ENCODE measurements around the gene DHX35. TPM values are rescaled to one million over a fixed set of nuclear protein-coding genes. Genes with fewer than 3 reads are reported as not detected.

The DHX35 gene
- total RNA-seq, 1 donor: 8.9 TPM

DNA sequence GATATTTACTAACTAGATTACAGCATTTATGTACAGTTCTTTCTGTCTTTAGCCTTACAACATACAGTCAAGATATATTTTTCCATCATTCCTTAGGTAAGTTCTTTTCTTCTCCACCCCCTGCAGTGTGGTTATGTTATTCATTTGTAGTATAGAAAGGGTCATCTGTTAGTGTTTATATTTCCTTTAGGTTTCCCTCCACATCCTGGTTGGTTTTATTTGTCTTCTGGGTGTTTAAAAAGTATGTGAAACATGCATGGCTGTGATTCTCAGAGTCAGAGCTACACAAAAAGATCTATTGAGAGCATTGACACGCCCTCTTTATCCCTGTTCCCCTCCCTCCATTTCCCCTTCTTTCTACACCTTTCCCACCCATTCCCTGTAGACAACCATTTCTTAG, 20.1 kb downstream of the DHX35 start:
- no peak overlapping the region for H3K4me3 ChIP-seq (ENCODE audit: low read depth, low read length)
- TF ChIP-seq, protein P1, sequence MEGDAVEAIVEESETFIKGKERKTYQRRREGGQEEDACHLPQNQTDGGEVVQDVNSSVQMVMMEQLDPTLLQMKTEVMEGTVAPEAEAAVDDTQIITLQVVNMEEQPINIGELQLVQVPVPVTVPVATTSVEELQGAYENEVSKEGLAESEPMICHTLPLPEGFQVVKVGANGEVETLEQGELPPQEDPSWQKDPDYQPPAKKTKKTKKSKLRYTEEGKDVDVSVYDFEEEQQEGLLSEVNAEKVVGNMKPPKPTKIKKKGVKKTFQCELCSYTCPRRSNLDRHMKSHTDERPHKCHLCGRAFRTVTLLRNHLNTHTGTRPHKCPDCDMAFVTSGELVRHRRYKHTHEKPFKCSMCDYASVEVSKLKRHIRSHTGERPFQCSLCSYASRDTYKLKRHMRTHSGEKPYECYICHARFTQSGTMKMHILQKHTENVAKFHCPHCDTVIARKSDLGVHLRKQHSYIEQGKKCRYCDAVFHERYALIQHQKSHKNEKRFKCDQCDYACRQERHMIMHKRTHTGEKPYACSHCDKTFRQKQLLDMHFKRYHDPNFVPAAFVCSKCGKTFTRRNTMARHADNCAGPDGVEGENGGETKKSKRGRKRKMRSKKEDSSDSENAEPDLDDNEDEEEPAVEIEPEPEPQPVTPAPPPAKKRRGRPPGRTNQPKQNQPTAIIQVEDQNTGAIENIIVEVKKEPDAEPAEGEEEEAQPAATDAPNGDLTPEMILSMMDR (IDR thresholded peaks at IDR 0.05; ENCODE audit: insufficient read depth, low read length): no peak
- no peak for DNase-seq (ENCODE audit: low read depth)

DNA sequence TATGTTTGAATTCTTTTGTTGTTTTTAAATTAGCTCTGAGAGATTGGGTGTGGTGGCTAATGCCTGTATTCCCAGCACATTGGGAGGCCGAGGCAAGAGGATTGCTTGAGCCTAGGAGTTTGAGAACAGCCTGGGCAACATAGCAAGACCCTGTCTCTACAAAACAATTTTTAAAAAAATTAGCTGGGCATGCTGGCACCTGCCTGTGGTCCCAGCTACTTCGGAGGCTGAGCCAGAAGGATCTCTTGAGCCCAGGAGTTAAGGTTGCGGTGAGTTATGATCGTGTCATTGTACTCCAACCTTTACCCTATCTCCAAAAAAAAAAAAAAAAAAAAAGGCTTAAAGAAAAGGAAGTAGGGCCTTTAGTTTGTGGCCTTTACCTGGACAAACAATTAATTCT, 22.9 kb downstream of the DHX35 start:
- no peak for DNase-seq (ENCODE audit: low read depth)
- H3K4me3 ChIP-seq (ENCODE audit: low read depth, low read length): no peak overlapping the region

DNA sequence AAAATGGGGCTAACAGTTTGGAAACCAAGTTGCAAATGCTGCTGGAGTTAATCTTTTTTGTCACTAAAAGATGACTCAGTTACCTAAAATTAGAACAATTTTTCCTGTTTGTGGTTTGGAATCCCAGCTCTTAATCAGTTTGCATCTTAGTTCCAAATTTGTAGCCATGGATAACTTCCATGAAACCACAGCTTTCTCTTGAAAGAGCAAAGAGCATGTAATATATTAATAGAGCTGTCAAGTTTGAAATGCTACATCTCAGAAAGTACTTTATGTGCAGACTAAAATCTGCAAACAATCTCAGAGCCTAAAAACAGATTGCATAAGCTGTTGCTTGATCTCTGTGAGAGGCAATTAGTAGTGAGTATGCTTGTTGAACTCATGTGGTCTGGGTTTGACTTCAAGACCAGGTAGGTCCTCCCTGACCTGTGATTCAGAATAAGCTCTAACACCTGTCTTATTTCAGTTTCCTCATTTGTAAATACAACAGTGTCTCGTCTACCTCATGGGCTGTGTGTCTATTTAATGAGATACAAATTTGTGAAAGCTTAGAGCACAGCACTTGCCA, 23.5 kb downstream of the DHX35 start:
- TF ChIP-seq, protein P1 (IDR thresholded peaks at IDR 0.05; ENCODE audit: insufficient read depth, low read length): no peak
- no peak overlapping the region for H3K4me3 ChIP-seq (ENCODE audit: low read depth, low read length)
- DNase-seq (ENCODE audit: low read depth): peak; percentile 94

More for the DNA sequence above, 22.9 kb downstream of the DHX35 start:
- TF ChIP-seq, protein P1 (IDR thresholded peaks at IDR 0.05; ENCODE audit: insufficient read depth, low read length): no peak

DNA sequence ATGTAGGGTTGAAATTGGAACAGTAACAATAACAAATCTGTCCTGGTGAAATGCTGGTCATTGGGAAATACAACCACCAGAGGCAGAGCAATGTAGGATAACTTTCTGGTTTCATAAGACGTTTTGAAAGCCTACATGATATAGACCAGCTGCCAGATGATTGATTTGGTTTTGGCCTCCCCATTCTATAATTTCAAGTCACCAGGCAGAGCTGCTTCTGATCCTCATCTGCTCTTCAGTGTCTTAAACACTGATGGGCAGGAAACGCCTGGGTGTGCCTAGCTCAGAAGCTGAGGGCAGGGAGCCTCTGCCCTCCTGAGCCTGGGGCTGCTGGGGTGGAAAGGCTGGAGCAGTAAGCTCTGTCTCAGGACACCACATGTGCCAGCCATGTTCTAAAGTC, 24.5 kb downstream of the DHX35 start:
- no peak for DNase-seq (ENCODE audit: low read depth)
- TF ChIP-seq, protein P1 (IDR thresholded peaks at IDR 0.05; ENCODE audit: insufficient read depth, low read length): no peak
- no peak overlapping the region for H3K4me3 ChIP-seq (ENCODE audit: low read depth, low read length)

DNA sequence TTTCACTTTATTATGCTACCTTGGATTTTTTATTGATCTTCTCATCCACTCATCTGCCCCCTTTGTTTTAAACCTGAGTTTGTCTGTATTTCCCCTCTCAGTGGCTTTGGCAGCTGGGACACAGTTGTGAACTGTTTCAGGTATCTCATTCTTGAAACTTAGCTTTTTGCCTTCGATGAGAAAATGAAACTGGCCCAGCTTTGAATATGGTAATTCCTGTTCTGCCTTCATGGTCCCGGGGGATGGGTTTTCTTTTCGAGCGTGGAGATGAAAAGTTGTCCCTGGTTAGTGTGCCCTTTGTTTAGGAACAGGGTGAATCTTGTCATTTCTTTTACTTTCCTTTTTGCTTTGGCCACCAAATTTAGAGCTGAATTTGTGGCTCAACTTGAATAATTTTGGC, 25.6 kb downstream of the DHX35 start:
- TF ChIP-seq, protein P1 (IDR thresholded peaks at IDR 0.05; ENCODE audit: insufficient read depth, low read length): no peak
- no peak overlapping the region for H3K4me3 ChIP-seq (ENCODE audit: low read depth, low read length)
- no peak for DNase-seq (ENCODE audit: low read depth)

DNA sequence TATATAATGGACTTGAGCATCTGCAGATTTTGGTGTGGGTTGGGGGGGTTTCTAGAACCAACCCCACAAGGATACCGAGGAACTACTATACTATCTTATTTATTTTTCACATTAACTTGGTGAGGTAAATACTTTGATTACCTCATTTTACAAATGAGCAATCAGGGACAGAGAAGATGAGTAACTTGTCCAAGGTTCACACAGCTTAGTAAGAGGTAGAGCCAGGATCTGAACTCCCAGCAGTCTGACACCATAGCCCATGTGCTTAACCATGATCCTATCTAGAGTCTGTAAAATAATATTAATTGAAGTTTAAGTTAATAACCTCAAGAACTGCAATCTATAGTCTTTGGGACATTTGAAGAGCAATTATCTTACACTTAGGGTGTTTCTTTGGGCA, 28.6 kb downstream of the DHX35 start:
- no peak for DNase-seq (ENCODE audit: low read depth)
- no peak overlapping the region for H3K4me3 ChIP-seq (ENCODE audit: low read depth, low read length)
- TF ChIP-seq, protein P1 (IDR thresholded peaks at IDR 0.05; ENCODE audit: insufficient read depth, low read length): no peak

Measured in fibroblast of the aortic adventitia (primary cell).